Measurements from ENCODE around the gene NKAIN2. TPM values are rescaled to one million over a fixed set of nuclear protein-coding genes. Genes with fewer than 3 reads are reported as not detected.

NKAIN2 gene
- total RNA-seq, 1 experiment from 2014 or later, result not detected

DNA sequence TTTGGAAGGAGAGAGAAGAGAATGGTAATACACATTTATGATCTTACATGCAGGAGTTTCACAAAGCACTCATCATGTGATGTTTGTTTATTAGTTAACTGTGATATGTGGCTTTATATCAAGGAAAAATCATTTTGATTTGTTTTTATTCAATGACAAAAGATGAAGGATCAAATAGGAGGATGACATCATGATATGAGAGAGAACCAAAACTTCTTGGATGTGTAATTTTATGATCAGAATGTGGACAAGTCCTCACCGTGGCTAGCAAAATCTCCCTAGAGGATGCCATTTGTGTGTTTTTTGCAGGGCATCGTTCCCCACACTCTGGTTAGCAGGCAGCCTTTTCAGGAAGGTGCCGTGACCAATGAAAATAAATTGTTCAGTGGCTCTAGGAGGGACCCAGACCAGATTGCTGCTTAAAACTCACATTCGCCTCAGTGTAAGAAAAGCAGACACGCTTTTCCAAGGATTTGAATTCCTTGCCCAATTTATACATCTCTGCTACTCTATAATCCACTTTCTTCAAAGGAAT lies 552.7 kb downstream of the NKAIN2 start (continued):
- TF ChIP-seq YY1 (IDR thresholded peaks at IDR 0.05; ENCODE audit: extremely low read depth, insufficient replicate concordance, low read depth, low read length), result no peak
- TF ChIP-seq ELF1 (IDR thresholded peaks at IDR 0.05; ENCODE audit: borderline replicate concordance, low read depth), result no peak
- no peak for TF ChIP-seq SRF (IDR thresholded peaks at IDR 0.05; ENCODE audit: low read depth)

DNA sequence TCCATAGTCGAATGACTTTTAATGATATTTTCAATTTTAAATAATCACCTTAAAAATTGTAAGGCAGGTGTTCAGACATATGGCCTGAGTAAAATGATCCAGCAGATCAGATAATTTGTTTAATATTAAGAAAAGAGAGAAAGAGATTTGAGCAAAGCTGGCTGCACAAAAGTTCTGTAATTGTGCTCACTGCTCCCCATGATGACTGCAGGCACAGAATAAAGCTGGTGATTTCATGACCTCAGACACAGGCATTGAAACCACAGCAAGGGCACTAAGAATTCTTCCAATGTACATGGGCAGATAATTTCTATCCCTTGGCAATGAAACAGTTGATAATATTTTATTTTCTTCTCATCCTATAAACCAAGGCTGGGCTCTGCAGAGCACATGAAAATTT lies 553.1 kb downstream of the NKAIN2 start:
- no peaks in the 10 kb centered on the region for H3K9me3 ChIP-seq (ENCODE audit: control insufficient read depth in 1 of 2, insufficient read depth in 1 of 2, low read depth in 1 of 2, low read length in 2 of 2)
- H3K4me3 ChIP-seq (replicated peaks in 1 of 2; ENCODE audit: low read depth in 1 of 2, low read length in 2 of 2), result no peak overlapping the region
- ChIA-PET POLR2A (no interaction called here), RAD21 (ENCODE audit: low non-redundant PET in 1 of 2, low total read pairs in 2 of 2, uncharacterized antibody in 2 of 2, unreplicated experiment in 2 of 2) (no interaction called here), CTCF (no interaction called here)
- H3K9me2 ChIP-seq (ENCODE audit: insufficient read depth), result no peaks in the 10 kb centered on the region
- H3K4me1 ChIP-seq (ENCODE audit: control insufficient read depth in 1 of 2, insufficient read depth in 2 of 2, low read length in 2 of 2), result no peaks in the 10 kb centered on the region
- no peaks in the 10 kb centered on the region for H3K36me3 ChIP-seq (ENCODE audit: control insufficient read depth in 1 of 2, insufficient read depth in 2 of 2, low read length in 2 of 2)
- H3K9ac ChIP-seq (ENCODE audit: low read length), result no peak overlapping the region
- H3K27ac ChIP-seq (ENCODE audit: low read depth, low read length), result no peak overlapping the region
- intact Hi-C loops (cut with micrococcal nuclease), result no loop called here
- ATAC-seq (no peak), DNase-seq (ENCODE audit: low read depth, low spot score) (no peak)
- H3K79me2 ChIP-seq (ENCODE audit: insufficient read depth, low read length), result no peaks in the 10 kb centered on the region
- no TSS peak for BruUV-seq (replicated peaks)
- H3K4me2 ChIP-seq (ENCODE audit: low read length), result no peak overlapping the region
- TF ChIP-seq SP1 (IDR thresholded peaks at IDR 0.05; ENCODE audit: low read depth), result no peak
- no peak for TF ChIP-seq ELF1 (IDR thresholded peaks at IDR 0.05; ENCODE audit: borderline replicate concordance, low read depth)
- no peak for TF ChIP-seq POLR2AphosphoS5 (IDR thresholded peaks at IDR 0.05; ENCODE audit: low read depth, low read length)
- no peak for TF ChIP-seq ZFX (IDR thresholded peaks at IDR 0.05)
- TF ChIP-seq, protein P1, sequence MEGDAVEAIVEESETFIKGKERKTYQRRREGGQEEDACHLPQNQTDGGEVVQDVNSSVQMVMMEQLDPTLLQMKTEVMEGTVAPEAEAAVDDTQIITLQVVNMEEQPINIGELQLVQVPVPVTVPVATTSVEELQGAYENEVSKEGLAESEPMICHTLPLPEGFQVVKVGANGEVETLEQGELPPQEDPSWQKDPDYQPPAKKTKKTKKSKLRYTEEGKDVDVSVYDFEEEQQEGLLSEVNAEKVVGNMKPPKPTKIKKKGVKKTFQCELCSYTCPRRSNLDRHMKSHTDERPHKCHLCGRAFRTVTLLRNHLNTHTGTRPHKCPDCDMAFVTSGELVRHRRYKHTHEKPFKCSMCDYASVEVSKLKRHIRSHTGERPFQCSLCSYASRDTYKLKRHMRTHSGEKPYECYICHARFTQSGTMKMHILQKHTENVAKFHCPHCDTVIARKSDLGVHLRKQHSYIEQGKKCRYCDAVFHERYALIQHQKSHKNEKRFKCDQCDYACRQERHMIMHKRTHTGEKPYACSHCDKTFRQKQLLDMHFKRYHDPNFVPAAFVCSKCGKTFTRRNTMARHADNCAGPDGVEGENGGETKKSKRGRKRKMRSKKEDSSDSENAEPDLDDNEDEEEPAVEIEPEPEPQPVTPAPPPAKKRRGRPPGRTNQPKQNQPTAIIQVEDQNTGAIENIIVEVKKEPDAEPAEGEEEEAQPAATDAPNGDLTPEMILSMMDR (IDR thresholded peaks at IDR 0.05 in 2 of 3, conservative IDR thresholded peaks at IDR 0.05 in 1 of 3; ENCODE audit: borderline replicate concordance in 1 of 3, insufficient read depth in 1 of 3, low read depth in 2 of 3, low read length in 2 of 3), result no peak
- no peak for TF ChIP-seq SRF (IDR thresholded peaks at IDR 0.05; ENCODE audit: low read depth)
- TF ChIP-seq, protein P2, sequence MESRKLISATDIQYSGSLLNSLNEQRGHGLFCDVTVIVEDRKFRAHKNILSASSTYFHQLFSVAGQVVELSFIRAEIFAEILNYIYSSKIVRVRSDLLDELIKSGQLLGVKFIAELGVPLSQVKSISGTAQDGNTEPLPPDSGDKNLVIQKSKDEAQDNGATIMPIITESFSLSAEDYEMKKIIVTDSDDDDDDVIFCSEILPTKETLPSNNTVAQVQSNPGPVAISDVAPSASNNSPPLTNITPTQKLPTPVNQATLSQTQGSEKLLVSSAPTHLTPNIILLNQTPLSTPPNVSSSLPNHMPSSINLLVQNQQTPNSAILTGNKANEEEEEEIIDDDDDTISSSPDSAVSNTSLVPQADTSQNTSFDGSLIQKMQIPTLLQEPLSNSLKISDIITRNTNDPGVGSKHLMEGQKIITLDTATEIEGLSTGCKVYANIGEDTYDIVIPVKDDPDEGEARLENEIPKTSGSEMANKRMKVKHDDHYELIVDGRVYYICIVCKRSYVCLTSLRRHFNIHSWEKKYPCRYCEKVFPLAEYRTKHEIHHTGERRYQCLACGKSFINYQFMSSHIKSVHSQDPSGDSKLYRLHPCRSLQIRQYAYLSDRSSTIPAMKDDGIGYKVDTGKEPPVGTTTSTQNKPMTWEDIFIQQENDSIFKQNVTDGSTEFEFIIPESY (IDR thresholded peaks at IDR 0.05; ENCODE audit: extremely low read depth, insufficient replicate concordance, low read length), result no peak
- no peak for TF ChIP-seq SIN3A (IDR thresholded peaks at IDR 0.05; ENCODE audit: low read depth)
- no peak for TF ChIP-seq EZH2 (IDR thresholded peaks at IDR 0.05)
- TF ChIP-seq RAD21 (IDR thresholded peaks at IDR 0.05; ENCODE audit: low read depth), result no peak
- no peak for TF ChIP-seq FOSL1 (IDR thresholded peaks at IDR 0.05; ENCODE audit: low read depth)
- TF ChIP-seq, protein P3, sequence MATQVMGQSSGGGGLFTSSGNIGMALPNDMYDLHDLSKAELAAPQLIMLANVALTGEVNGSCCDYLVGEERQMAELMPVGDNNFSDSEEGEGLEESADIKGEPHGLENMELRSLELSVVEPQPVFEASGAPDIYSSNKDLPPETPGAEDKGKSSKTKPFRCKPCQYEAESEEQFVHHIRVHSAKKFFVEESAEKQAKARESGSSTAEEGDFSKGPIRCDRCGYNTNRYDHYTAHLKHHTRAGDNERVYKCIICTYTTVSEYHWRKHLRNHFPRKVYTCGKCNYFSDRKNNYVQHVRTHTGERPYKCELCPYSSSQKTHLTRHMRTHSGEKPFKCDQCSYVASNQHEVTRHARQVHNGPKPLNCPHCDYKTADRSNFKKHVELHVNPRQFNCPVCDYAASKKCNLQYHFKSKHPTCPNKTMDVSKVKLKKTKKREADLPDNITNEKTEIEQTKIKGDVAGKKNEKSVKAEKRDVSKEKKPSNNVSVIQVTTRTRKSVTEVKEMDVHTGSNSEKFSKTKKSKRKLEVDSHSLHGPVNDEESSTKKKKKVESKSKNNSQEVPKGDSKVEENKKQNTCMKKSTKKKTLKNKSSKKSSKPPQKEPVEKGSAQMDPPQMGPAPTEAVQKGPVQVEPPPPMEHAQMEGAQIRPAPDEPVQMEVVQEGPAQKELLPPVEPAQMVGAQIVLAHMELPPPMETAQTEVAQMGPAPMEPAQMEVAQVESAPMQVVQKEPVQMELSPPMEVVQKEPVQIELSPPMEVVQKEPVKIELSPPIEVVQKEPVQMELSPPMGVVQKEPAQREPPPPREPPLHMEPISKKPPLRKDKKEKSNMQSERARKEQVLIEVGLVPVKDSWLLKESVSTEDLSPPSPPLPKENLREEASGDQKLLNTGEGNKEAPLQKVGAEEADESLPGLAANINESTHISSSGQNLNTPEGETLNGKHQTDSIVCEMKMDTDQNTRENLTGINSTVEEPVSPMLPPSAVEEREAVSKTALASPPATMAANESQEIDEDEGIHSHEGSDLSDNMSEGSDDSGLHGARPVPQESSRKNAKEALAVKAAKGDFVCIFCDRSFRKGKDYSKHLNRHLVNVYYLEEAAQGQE (IDR thresholded peaks at IDR 0.05; ENCODE audit: low read depth), result no peak
- no peak for TF ChIP-seq JUND (IDR thresholded peaks at IDR 0.05)
- TF ChIP-seq CBX3 (IDR thresholded peaks at IDR 0.05; ENCODE audit: low read depth), result no peak
- TF ChIP-seq TCF7L2 (IDR thresholded peaks at IDR 0.05; ENCODE audit: borderline replicate concordance, extremely low read depth, insufficient read depth, insufficient read length), result no peak
- TF ChIP-seq CEBPB (IDR thresholded peaks at IDR 0.05; ENCODE audit: low read depth), result no peak
- TF ChIP-seq EGR1 (IDR thresholded peaks at IDR 0.05; ENCODE audit: low read depth), result no peak
- no peak overlapping the region for H2AFZ ChIP-seq (ENCODE audit: low read depth, low read length, poor library complexity, severe bottlenecking)
- peaks cover 11% of the 10 kb centered on the region; the same call in 1 of the 2 replicates for H3K27me3 ChIP-seq (ENCODE audit: insufficient read depth, low read length)
- H4K20me1 ChIP-seq (ENCODE audit: insufficient read depth), result no peaks in the 10 kb centered on the region; the same call in 1 of the 2 replicates
